ENCODE data around the gene UNC5CL. TPM values are rescaled to one million over a fixed set of nuclear protein-coding genes. Genes with fewer than 3 reads are reported as not detected.

The UNC5CL gene
- polyA plus RNA-seq, 1 experiment, result not detected

DNA sequence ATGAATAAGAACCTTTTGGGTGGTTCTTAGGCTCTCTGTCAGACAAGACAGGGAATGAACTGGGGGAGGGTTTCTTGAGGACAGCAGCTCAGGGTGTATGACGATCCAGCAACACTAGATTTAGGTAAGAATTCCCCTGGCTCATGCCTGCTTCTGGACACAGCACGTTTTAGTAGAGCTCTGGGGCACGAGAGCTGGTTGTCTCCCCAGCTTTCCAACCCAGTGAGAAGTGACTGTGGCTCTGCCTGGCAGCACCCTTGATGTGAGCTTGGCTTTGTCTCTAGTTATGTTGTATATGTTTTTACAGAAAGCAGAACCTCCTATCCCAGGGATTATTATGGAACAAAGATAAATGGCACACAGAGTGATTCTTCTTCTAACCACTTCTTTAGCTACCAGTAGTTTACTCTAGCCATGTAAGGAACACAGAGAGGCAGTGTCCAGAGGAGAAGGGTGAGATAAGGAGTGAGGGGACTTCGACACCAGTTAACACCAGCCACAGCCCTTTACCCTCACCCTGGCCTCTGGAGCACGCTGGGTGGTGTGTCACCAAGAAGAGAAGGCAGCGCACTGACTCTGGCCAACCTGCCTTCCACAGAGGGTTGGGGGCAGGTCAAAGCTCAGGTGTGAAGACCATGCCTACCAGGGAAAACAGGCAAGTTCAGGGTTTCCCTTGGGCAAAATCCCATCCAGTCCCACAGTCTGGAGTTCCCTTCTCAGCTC is 17.9 kb upstream of the UNC5CL start:
- POLR2A ChIA-PET, result no interaction called here
- Histone ChIP-seq H3K27me3 (ENCODE audit: control insufficient read depth, insufficient read depth, low read length) (no peaks in the 10 kb centered on the region), H3K4me3 (ENCODE audit: low read depth, low read length) (no peak overlapping the region), H3K36me3 (ENCODE audit: control insufficient read depth, insufficient read depth, low read length) (0 out of 2 replicates have a peak, but pooled peaks cover 1% of the 10 kb centered on the region)
- DNase-seq (ENCODE audit: low read depth), result no peak
- TF ChIP-seq, protein P1, sequence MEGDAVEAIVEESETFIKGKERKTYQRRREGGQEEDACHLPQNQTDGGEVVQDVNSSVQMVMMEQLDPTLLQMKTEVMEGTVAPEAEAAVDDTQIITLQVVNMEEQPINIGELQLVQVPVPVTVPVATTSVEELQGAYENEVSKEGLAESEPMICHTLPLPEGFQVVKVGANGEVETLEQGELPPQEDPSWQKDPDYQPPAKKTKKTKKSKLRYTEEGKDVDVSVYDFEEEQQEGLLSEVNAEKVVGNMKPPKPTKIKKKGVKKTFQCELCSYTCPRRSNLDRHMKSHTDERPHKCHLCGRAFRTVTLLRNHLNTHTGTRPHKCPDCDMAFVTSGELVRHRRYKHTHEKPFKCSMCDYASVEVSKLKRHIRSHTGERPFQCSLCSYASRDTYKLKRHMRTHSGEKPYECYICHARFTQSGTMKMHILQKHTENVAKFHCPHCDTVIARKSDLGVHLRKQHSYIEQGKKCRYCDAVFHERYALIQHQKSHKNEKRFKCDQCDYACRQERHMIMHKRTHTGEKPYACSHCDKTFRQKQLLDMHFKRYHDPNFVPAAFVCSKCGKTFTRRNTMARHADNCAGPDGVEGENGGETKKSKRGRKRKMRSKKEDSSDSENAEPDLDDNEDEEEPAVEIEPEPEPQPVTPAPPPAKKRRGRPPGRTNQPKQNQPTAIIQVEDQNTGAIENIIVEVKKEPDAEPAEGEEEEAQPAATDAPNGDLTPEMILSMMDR (IDR thresholded peaks at IDR 0.05; ENCODE audit: insufficient read depth, low read depth, low read length), result no peak
- CTCF ChIA-PET, result interaction anchor here (0.7 to 6.1 kb wide), 4 partner anchors 11 to 29 kb away, joined by 3 to 32 read pairs (median 6); partner anchors contain the start of gene UNC5CL

- TF ChIP-seq, protein P1 (IDR thresholded peaks at IDR 0.05; ENCODE audit: insufficient read depth, low read depth, low read length), result no peak
- POLR2A ChIA-PET, result interaction anchor here (0.6 kb wide), 1 partner anchor 319 kb away, joined by 8 read pairs; no protein-coding TSS in a partner anchor
- Histone ChIP-seq H3K27me3 (ENCODE audit: control insufficient read depth, insufficient read depth, low read length) (no peaks in the 10 kb centered on the region), H3K4me3 (ENCODE audit: low read depth, low read length) (no peak overlapping the region), H3K36me3 (ENCODE audit: control insufficient read depth, insufficient read depth, low read length) (no peaks in the 10 kb centered on the region)
- no peak for DNase-seq (ENCODE audit: low read depth)
- CTCF ChIA-PET, result interaction anchor here (1.1 to 6.1 kb wide), 5 partner anchors 13 to 27 kb away, joined by 4 to 32 read pairs (median 6); partner anchors contain the start of genes TSPO2 and UNC5CL
Observed at GRCh38 chr6:41055149-41055548, 16.1 kb upstream of the UNC5CL start.

- ChIA-PET CTCF (interaction anchor here (0.9 to 6.1 kb wide), 5 partner anchors 12 to 26 kb away, joined by 4 to 32 read pairs (median 5); partner anchors contain the start of genes TSPO2 and UNC5CL), POLR2A (no interaction called here)
- no peaks in the 10 kb centered on the region for H3K36me3 ChIP-seq (ENCODE audit: control insufficient read depth, insufficient read depth, low read length)
- no peaks in the 10 kb centered on the region for H3K27me3 ChIP-seq (ENCODE audit: control insufficient read depth, insufficient read depth, low read length)
- no peak overlapping the region for H3K4me3 ChIP-seq (ENCODE audit: low read depth, low read length)
- TF ChIP-seq, protein P1 (IDR thresholded peaks at IDR 0.05; ENCODE audit: insufficient read depth, low read depth, low read length), result no peak
- DNase-seq (ENCODE audit: low read depth), result no peak
Observed at GRCh38 chr6:41054511-41054910, 15.5 kb upstream of the UNC5CL start.

DNA sequence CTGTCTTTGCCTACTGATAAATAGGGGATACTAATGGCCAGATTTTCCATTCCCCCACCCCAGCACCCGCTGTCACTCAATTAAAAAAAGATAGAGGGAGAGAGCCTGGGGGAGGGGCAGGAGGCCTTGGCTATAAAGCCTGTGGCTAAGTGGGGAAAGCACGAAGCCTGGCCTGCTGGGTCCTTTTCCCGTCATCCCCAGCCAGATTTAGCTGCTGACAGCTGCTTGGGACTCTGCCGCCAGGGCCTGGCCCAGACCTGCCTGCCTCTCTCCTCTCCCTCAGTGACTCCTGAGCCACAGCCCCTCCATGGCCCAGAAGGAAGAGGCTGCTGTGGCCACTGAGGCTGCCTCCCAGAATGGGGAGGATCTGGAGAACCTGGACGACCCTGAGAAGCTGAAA is 14.0 kb upstream of the UNC5CL start, which contains the start of gene APOBEC2:
APOBEC2 (plus strand) TSS at position 162 of the 400 bp plus-strand sequence; CDS start at position 308, 146 bp downstream.
- ChIA-PET POLR2A (no interaction called here), CTCF (interaction anchor here (0.8 to 6.1 kb wide), 4 partner anchors 10 to 29 kb away, joined by 3 to 32 read pairs (median 4); partner anchors contain the start of genes TSPO2 and UNC5CL)
- Histone ChIP-seq H3K27me3 (ENCODE audit: control insufficient read depth, insufficient read depth, low read length) (no peaks in the 10 kb centered on the region), H3K36me3 (ENCODE audit: control insufficient read depth, insufficient read depth, low read length) (no peaks in the 10 kb centered on the region), H3K4me3 (ENCODE audit: low read depth, low read length) (no peak within 1 kb of the TSS)
- TF ChIP-seq, protein P1 (IDR thresholded peaks at IDR 0.05; ENCODE audit: insufficient read depth, low read depth, low read length), result no peak
- no peak for DNase-seq (ENCODE audit: low read depth)

GRCh38 chr6:41051873-41052272 is 12.9 kb upstream of the UNC5CL start:
- H3K36me3 ChIP-seq (ENCODE audit: control insufficient read depth, insufficient read depth, low read length), result no peaks in the 10 kb centered on the region
- CTCF ChIA-PET, result interaction anchor here (6.1 kb wide), 1 partner anchor 12 kb away, joined by 32 read pairs; the partner anchor contains the start of gene UNC5CL
- POLR2A ChIA-PET, result no interaction called here
- H3K27me3 ChIP-seq (ENCODE audit: control insufficient read depth, insufficient read depth, low read length), result no peaks in the 10 kb centered on the region
- no peak for DNase-seq (ENCODE audit: low read depth)
- TF ChIP-seq, protein P1 (IDR thresholded peaks at IDR 0.05; ENCODE audit: insufficient read depth, low read depth, low read length), result no peak
- H3K4me3 ChIP-seq (ENCODE audit: low read depth, low read length), result no peak overlapping the region
